Measurements from ENCODE around the gene SELL.
"Not testable (repeated sequence)": the region's sequence is repeated elsewhere in the genome, so short reads cannot be mapped to it uniquely, and the experiment has no call there.

Gene SELL

DNA sequence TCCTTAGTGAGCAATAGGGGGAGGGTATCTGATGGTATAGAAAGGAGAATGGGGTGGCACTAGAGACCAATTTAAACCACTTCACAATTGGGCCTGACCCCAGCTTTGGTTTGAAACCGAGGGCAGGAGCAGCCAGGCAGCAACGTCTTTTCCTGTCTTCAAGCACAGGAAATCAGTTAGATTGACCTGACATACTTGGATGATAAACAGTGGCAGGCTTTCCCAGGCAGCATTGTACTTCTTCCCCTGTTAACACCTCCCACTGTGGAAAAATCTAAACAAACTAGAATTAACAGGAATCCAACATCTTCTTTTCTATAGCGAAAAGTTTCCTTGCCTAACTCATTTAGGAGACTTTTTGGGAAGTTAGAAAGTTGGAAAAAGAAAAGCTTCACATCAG is 40.6 kb downstream of the SELL start:
- no peak for DNase-seq (ENCODE audit: low read depth)
- no peak overlapping the region for H3K4me3 ChIP-seq (ENCODE audit: control insufficient read depth, low read depth, low read length)
- TF ChIP-seq, protein P1, sequence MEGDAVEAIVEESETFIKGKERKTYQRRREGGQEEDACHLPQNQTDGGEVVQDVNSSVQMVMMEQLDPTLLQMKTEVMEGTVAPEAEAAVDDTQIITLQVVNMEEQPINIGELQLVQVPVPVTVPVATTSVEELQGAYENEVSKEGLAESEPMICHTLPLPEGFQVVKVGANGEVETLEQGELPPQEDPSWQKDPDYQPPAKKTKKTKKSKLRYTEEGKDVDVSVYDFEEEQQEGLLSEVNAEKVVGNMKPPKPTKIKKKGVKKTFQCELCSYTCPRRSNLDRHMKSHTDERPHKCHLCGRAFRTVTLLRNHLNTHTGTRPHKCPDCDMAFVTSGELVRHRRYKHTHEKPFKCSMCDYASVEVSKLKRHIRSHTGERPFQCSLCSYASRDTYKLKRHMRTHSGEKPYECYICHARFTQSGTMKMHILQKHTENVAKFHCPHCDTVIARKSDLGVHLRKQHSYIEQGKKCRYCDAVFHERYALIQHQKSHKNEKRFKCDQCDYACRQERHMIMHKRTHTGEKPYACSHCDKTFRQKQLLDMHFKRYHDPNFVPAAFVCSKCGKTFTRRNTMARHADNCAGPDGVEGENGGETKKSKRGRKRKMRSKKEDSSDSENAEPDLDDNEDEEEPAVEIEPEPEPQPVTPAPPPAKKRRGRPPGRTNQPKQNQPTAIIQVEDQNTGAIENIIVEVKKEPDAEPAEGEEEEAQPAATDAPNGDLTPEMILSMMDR (conservative IDR thresholded peaks at IDR 0.05; ENCODE audit: control insufficient read depth, insufficient read depth, low read depth, low read length): no peak

DNA sequence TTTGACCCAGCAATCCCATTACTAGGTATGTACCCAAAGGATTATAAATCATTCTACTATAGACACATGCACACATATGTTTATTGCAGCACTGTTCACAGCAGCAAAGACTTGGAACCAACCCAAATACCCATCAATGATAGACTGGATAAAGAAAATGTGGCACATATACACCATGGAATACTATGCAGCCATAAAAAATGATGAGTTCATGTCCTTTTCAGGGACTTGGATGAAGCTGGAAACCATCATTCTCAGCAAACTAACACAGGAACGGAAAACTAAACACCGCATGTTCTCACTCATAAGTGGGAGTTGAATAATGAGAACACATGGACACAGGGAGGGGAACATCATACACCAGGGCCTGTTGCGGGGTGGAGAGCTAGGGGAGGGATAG is 41.2 kb downstream of the SELL start:
- H3K4me3 ChIP-seq (ENCODE audit: control insufficient read depth, low read depth, low read length); DNase-seq (ENCODE audit: low read depth): not testable (repeated sequence)

DNA sequence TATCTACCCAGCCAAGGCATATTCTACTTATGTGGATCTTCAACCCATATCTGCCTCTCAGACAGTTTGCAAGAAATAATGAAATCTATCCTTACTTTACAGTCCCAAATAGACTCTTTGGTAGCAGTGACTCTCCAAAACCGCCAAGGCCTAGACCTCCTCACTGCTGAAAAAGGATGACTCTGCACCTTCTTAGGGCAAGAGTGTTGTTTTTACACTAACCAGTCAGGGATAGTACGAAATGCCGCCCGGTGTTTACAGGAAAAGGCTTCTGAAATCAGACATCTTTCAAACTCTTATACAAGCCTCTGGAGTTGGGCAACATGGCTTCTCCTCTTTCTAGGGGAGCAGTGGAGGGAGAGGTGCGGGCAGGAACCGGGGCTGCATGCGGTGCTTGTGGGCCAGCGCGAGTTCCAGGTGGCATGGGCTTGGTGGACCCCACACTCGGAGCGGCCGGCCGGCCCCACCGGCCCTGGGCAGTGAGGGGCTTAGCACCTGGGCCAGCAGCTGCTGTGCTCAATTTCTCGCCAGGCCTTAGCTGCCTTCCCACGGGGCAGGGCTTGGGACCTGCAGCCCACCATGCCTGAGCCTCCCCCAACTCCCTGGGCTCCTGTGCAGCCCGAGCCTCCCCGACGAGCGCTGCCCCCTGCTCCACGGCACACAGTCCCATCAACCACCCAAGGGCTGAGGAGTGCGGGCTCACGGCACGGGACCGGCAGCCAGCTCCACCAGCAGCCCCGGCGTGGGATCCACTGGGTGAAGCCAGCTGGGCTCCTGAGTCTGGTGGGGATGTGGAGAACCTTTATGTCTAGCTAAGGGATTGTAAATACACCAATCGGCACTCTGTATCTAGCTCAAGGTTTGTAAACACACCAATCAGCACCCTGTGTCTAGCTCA is 43.5 kb downstream of the SELL start:
- H3K4me3 ChIP-seq (ENCODE audit: control insufficient read depth, low read depth, low read length); DNase-seq (ENCODE audit: low read depth): not testable (repeated sequence)

DNA sequence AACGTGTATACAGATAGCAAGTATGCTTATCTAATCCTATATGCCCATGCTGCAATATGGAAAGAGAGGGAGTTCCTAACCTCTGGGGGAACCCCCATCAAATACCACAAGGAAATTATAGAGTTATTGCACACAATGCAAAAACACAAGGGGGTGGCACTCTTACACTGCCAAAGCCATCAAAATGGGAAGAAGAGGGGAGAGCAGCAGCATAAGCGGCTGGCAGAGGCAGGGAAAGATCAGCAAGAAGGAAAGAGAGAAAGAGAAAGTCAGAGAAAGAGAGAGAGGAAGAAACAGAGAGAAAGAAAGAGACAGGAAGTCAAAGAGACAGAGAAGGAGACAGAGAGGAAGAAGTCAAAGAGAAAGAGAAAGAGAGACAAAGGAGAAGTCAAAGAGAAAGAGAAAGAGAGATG is 44.2 kb downstream of the SELL start:
- DNase-seq (ENCODE audit: low read depth); H3K4me3 ChIP-seq (ENCODE audit: control insufficient read depth, low read depth, low read length): not testable (repeated sequence)

DNA sequence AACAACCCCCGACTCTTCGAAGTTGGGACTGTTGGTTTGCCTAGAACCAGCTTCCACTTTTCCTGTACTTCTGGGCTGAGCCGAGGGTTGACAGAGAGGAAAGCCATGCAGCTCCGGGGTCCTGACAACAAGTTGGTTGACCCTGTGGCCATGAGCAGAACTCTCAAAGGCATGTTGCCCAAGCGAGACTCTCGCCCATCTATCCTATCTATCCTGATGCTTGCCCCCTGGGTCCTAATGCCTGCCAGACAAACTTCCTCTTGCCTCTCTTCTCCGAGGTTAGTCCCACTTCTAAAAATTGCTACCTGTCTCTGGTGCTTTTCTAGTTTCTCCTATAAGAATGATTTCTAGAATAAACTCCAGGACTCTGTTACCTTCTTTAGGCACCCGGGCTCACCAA is 48.7 kb downstream of the SELL start:
- H3K4me3 ChIP-seq (ENCODE audit: control insufficient read depth, low read depth, low read length); DNase-seq (ENCODE audit: low read depth): not testable (repeated sequence)

DNA sequence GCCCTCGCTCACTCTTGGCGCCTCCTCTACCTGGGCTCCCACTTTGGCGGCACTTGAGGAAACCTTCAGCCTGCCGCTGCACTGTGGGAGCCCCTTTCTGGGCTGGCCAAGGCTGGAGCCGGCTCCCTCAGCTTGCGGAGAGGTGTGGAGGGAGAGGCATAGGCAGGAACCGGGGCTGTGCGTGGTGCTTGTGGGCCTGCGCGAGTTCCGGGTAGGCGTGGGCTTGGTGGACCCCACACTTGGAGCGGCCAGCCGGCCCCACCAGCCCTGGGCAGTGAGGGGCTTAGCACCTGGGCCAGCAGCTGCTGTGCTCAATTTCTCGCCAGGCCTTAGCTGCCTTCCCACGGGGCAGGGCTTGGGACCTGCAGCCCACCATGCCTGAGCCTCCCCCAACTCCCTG is 50.4 kb downstream of the SELL start:
- DNase-seq (ENCODE audit: low read depth); H3K4me3 ChIP-seq (ENCODE audit: control insufficient read depth, low read depth, low read length): not testable (repeated sequence)

DNA sequence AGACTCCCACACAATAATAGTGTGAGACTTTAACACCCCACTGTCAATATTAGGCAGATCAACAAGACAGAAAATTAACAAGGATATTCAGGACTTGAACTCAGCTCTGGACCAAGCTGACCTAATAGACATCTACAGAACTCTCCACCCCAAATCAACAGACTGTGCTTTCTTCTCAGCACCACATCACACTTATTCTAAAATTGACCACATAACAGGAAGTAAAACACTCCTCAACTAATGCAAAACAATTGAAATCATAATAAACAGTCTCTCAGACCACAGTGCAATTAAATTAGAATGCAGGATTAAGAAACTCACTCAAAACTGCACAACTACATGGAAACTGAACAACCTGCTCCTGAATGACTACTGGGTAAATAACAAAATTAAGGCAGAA is 52.6 kb downstream of the SELL start:
- not testable (repeated sequence) for DNase-seq (ENCODE audit: low read depth); H3K4me3 ChIP-seq (ENCODE audit: control insufficient read depth, low read depth, low read length)

DNA sequence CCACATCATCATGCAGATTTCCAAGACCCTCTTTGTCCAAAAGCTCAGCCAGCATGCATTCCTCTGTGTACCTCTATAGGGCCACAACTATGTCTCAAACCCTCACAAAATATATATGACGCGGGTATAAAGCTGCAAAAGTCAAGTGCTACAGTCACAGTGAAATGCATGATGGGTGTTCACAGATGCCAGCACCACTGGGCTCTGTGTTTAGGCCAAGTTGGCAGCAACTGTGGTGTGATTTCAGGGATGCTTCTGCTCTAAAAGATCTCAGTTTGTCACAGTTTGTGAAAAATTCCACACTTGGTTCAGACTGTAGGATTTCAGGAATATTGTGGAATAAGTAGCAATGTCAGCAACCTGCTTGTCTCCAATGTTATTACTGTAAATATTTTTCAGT is 57.5 kb downstream of the SELL start:
- DNase-seq (ENCODE audit: low read depth): no peak
- H3K4me3 ChIP-seq (ENCODE audit: control insufficient read depth, low read depth, low read length): no peak overlapping the region
- TF ChIP-seq, protein P1 (conservative IDR thresholded peaks at IDR 0.05; ENCODE audit: control insufficient read depth, insufficient read depth, low read depth, low read length): no peak

DNA sequence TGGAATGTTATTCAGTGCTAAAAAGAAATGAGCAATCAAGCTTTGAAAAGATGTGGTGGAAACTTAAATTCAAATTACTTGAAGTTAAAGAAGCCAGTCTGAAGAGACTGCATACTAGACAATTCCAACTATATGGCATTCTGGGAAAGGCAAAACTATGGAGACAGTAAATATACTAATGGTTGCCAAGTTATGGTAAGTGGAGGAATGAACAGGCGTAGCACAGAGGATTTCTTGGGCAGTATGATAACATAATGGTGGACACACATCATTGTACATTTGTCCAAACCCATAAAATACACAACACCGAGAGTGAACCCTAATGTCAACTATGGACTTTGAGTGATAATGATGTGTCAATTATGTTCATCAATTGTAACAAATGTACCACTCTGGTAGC is 60.4 kb downstream of the SELL start:
- DNase-seq (ENCODE audit: low read depth): no peak

DNA sequence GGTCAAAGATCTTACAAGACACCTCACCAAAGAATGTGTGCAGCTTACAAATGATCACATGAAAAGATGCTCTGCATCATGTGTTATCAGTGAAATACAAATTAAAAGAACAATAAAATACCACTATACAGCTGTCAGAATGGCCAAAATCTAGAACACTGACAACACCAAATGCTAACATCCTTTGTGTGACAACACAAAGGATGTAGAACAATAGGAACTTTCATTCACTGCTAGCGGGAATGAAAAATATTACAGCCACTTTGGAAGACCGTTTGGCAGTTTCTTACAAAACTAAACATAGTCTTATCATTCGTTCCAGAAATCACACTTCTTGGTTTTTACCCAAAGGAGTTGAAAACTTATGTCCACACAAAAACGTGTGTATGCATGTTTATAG is 60.9 kb downstream of the SELL start:
- no peak overlapping the region for H3K4me3 ChIP-seq (ENCODE audit: control insufficient read depth, low read depth, low read length)
- TF ChIP-seq, protein P1 (conservative IDR thresholded peaks at IDR 0.05; ENCODE audit: control insufficient read depth, insufficient read depth, low read depth, low read length): no peak
- no peak for DNase-seq (ENCODE audit: low read depth)

More for the DNA sequence above, 60.4 kb downstream of the SELL start:
- TF ChIP-seq, protein P1 (conservative IDR thresholded peaks at IDR 0.05; ENCODE audit: control insufficient read depth, insufficient read depth, low read depth, low read length): no peak
- no peak overlapping the region for H3K4me3 ChIP-seq (ENCODE audit: control insufficient read depth, low read depth, low read length)
